Activated CD8-positive, alpha-beta memory T cell treated with anti-CD3 and anti-CD28 coated beads, Interleukin-2, amount 50 U/mL, for 1 hour (primary cell): Measurements from ENCODE around the gene ZNF740.
"Not testable (repeated sequence)": the region's sequence is repeated elsewhere in the genome, so short reads cannot be mapped to it uniquely, and the experiment has no call there.

Experiments
- DNase-seq: peaks from one replicate; pipeline ENCODE4 v3.0.0-alpha.2; 2020; ENCODE audit errors: extremely low read depth

Gene ZNF740

GRCh38 chr12:53194973-53195372, 14.5 kb downstream of the ZNF740 start:
- no peak for DNase-seq

DNA sequence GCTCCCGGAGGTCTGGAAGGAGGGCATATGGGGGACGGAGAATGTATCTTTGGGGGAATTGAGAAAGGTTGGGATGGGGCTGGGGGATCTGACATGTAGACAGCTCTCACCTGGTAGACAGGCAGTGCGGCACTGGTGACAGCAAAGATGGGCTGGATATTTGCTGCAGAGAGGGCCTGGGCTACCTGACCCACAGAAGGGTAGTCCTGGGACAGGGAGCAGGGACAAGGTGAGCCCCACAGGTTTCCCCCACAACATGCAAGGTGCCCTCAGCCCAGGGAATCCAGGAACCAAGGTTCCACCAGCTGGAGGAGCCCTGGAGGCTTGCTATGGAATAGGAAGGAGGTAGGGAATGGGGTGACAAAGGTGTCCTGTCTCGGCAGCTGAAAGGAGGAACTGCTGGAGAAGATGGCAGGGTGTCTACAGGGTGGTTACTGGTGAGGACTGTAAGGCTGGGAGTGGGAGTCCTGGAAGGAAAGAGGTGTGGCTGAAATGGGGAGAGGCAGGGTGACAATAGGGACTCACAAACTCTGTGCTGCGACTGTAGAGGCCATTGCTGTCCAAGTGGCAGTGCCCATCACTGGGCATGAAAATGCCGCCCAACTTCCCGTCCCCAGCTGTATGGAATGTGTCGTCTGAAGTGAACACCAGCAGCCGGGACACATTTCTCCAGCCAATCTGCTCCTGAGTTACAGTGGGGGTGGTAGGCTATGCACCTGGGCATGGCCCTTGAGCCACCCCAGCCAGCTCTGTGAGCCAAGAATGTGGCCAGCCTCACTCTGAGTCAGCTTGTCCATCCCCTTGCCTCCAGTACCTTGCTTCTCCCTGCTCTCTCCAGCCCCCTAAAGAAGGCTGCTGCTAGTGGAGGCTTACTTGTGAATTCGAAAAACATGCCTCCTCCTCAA, 15.2 kb downstream of the ZNF740 start:
- DNase-seq = no peak

- DNase-seq = no peak
Measured at GRCh38 chr12:53196486-53196885, 16.0 kb downstream of the ZNF740 start.

GRCh38 chr12:53197011-53197640, 16.6 kb downstream of the ZNF740 start:
- no peak for DNase-seq

GRCh38 chr12:53198486-53199110, 18.1 kb downstream of the ZNF740 start:
- no peak for DNase-seq

DNA sequence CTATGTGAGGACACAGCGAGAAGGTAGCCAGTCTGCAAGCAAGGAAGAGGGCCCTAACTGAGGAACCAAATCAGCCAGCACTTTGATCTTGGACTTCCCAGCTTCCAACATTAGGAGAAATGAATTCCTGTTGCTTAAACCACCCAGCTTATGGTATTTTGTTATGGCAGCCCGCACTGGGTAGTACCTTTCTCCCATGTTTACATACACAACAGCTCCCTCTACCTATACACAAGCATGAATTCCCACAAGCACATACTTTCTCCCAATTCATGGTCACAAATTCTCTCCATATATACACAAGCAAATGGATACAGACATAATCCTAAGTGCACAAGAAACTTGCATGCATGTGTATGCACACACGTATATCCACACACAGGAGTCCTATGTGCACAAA, 19.2 kb downstream of the ZNF740 start:
- no peak for DNase-seq

GRCh38 chr12:53200107-53200457, 19.6 kb downstream of the ZNF740 start:
- DNase-seq = no peak

GRCh38 chr12:53200458-53201176, 20.1 kb downstream of the ZNF740 start:
- DNase-seq = no peak

DNA sequence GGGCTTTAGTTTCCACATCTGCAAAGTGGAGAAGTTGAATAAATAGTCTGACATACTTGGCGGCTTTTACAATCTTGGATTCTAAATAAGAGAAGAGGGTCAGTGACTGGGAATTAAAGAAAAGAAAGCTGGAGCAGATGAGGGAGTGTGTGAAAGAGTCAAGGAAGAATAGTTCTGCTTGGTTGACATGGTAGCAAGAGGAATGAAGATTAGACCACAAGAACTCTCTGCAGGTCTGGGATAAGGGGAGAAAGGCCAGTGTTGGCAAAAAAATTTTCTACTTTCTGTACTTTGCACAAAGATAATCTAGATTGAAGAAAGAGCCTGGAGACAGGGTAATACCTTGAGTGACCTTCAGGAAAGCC, 20.6 kb downstream of the ZNF740 start:
- no peak for DNase-seq

DNA sequence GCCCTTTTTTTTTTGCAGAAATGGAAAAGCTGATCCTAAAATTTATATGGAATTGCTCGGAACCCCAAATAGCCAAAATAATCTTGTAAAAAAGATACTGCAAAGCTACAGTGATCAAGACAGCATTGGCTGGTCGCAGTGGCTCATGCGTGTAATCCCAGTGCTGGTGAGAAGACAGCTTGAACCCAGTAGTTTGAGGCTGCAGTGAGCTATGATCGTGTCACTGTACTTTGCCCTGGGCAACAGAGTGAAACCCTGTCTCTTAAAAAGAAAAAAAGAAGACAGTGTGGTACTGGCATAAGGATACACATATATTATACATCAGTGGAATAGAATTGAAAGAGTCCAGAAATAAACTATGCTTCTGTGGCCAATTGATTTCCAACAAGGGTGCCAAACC, 21.1 kb downstream of the ZNF740 start:
- no peak for DNase-seq

DNA sequence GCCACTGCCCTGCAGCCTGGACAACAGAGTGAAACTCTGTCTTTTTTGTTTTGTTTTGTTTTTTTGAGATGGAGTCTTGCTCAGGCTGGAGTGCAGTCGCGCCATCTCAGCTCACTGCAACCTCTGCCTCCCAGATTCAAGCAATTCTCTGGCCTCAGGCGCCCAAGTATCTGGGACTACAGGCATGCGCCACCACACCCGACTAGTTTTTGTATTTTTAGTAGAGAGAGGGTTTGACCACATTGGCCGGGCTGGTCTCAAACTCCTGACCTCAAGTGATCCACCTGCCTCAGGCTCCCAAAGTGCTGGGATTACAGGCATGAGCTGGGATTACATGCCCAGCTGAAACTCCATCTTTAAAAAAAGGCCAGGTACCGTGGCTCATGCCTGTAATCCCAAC, 21.8 kb downstream of the ZNF740 start:
- DNase-seq = not testable (repeated sequence)

GRCh38 chr12:53204351-53204750, 23.8 kb downstream of the ZNF740 start:
- no peak for DNase-seq

DNA sequence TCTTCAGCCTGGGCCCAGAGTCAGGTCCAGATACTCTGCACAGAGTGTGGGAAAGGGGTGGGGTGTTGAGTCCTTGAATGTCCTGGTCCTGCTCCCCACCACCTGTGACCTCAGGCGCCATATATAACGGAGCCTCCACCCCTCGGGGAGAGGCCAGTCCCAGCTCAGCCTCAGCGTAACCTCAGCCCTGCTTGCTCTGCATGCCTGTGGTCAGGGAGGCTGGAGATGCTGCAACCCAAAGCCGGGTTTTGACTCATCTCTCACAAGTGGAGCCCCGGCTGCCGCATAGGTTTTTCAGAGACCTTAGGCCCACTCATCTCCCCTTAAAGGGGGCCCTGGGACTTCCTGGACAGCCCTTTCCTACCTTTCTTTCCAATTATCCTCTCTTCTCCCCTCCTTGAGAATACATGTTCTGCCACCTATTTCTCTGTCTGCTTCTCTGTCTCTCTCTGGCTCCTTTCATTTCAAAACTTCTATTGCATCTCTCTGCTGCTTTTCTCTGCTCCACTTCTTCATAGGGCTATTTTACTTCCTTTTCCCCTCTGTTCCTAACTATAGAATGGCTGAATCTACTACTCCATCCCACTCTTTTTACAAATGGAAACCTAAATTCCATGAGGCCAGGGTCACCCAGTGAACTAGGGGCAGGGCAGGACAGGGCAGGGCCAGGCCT, 25.4 kb downstream of the ZNF740 start:
- no peak for DNase-seq

DNA sequence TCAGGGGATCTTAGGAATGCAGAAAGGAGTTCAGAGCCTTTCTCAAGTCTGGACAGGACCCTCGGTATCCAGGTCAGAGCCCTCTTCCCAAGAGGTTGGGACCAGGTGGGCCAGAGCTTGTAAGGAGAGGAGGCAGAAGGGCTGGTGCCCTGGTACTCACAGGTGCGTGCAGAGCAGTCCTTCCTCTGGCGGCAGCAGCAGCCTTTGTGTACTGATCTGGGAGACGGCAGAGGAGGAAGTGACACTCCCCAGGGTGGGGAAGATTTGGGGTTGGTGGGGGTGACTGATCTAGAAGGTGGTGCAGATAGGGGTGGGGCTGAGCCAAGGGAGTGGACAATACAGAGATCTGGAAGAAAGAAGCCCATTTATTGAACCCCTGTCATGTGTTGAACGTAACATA, 26.5 kb downstream of the ZNF740 start, which contains the start of gene ITGB7:
ITGB7 (minus strand) TSS at position 210 of the 400 bp plus-strand sequence. CDS start 6,808 bp downstream, outside the sequence.
- peak; percentile 50 for DNase-seq

DNA sequence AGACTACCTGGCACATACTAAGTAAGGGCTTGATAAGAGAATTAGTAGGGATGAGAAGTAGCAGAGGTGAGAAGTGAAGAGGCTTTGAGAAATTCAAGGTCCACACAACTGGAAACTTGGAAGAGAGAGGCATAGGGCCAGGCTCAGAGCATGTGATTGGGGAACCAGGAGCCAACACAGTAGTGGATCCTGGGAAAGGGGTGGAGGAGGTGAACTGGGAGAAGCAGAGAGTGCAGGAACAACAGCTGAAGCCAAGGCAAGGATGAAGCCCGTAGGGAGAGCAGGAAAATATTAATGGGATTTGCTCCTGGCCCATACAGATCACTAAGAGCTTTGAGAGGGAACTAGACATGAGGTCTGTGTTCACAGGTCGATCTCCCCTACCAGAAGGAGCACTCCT, 27.9 kb downstream of the ZNF740 start:
- no peak for DNase-seq

DNA sequence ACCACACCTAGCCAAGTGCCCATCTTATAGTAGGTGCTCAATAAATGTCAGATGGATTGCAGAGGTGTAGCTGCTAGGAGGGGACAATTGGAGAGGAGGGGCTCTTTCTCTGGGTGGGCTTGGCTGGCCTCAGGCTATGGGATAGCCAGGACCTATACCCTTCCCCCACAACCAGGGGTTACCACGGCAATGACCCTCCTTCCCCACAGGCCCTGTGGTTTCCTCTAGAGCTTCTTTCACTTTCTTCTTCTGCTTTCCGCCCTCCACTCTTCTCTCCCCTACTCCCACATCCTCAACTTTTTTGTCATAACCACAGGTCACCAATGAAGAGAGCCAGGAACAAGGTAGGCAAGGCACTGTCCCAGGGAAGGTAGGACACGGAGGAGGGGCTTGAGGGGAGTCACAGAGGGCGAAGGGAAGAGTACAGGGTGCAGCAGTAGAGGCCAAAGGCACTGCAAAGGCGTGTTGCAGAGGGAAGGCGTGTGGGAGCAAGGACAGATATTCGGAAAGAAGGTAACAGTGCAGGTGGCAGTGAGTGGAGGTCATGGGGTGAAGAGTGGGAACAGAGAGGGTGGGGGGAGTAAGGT, 28.4 kb downstream of the ZNF740 start:
- DNase-seq = no peak

DNA sequence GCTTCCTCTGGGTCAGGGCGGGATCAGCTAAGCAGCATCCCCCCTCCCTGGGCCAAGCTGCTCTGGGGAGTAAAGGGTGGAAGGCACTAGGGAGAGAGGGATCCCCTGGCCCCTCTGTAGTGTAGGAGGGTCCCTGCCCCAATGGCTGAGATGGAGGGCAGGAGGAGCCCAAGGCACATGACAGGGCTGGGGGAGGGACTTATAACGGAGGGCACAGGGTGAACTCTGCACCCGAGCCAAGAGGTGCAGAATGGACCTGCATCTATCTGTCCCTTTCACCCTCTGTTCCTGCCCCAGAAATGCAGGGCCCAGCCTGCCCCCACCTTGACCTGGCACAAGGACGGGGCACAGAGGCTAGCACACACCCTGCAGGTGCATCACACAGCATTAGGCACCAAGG, 30.3 kb downstream of the ZNF740 start:
- DNase-seq = no peak

GRCh38 chr12:53211476-53212381, 31.2 kb downstream of the ZNF740 start:
- DNase-seq = no peak

GRCh38 chr12:53212931-53213330, 32.4 kb downstream of the ZNF740 start:
- no peak for DNase-seq

- no peak for DNase-seq
Measured at GRCh38 chr12:53213348-53213747, 32.8 kb downstream of the ZNF740 start.
